IPS-15b (cell line): ENCODE results near the gene POC1B.

Experiments
- H3K27me3 ChIP-seq: one replicate; pipeline ENCODE4 v1.6.1; 2013; ENCODE audit warnings: low read length; ENCODE audit not compliant: control insufficient read depth, insufficient read depth
- H3K36me3 ChIP-seq: one replicate; pipeline ENCODE4 v1.6.1; 2013; ENCODE audit warnings: low read length; ENCODE audit not compliant: control insufficient read depth, insufficient read depth
- H3K4me1 ChIP-seq: one replicate; pipeline ENCODE4 v1.6.1; 2013; ENCODE audit warnings: mild to moderate bottlenecking, low read length; ENCODE audit not compliant: control insufficient read depth, insufficient read depth
- H3K4me3 ChIP-seq: one replicate; pipeline ENCODE4 v1.5.1; 2013; ENCODE audit warnings: low read depth, low read length
- H3K9ac ChIP-seq: one replicate; pipeline ENCODE4 v1.6.1; 2013; ENCODE audit warnings: low read depth, mild to moderate bottlenecking, low read length
- H3K9me3 ChIP-seq: one replicate; pipeline ENCODE4 v1.6.1; 2013; ENCODE audit warnings: mild to moderate bottlenecking, low read length; ENCODE audit not compliant: control insufficient read depth, insufficient read depth

POC1B gene

DNA sequence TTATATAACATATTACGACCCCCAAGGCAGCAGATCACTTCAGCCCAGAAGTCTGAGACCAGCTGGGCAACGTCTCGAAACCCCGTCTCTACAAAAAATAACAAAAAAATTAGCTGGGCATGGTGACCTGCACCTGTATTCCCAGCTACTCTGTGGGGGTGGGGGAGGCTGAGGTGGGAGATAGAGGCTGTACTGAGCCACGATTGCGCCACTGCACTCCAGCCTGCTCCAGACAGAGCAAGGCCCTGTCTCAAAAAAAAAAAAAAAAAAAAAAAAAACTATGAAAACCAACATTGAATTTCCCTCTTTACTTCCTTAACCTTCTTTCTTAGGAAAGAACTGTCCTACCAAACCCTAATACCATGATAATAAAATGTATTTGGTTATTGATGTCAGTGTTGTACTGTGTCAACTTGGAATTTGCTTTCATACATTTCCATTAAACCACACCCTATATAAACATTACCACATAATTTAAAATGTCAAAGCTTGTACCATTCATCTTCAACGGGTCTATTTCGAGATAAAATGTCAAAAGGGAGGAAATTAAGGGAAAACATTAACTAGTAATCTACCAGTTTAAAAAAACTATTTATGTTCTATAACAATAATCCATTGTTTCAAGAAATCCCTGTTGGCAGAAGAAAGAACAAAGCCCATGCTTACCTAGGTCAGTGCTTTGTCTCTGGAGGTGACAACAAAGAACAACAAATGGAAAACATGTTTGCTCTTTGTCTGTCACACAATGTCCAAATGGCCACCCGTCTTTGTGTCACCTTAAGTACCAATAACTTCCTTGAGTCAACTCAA lies 18.6 kb downstream of the POC1B start:
- no peaks in the 10 kb centered on the region for H3K4me1 ChIP-seq
- no peaks in the 10 kb centered on the region for H3K27me3 ChIP-seq
- H3K4me3 ChIP-seq, result no peak overlapping the region
- H3K9ac ChIP-seq, result no peak overlapping the region
- no peaks in the 10 kb centered on the region for H3K36me3 ChIP-seq
- H3K9me3 ChIP-seq, result no peaks in the 10 kb centered on the region

DNA sequence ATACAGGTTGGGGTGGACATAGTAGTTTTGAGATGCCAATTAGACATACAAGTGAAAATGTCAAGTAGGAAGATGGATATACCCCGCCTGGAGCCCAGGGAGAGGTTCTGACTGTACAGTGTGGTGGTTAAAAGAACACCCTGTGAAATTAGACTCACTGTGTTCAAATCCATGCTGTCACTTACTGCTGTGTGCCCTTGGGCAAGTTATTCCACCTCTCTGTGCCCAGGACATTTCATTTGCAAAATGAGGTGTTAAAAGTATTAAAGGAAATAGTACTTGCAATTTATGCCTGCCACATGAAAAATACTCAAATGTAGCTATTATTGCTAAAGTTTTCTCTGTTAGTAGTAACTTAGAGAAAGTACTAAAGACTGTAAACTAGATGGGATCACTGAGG lies 19.8 kb downstream of the POC1B start:
- Histone ChIP-seq H3K9ac (no peak overlapping the region), H3K36me3 (no peaks in the 10 kb centered on the region), H3K4me1 (no peaks in the 10 kb centered on the region), H3K9me3 (no peaks in the 10 kb centered on the region), H3K4me3 (no peak overlapping the region), H3K27me3 (no peaks in the 10 kb centered on the region)

DNA sequence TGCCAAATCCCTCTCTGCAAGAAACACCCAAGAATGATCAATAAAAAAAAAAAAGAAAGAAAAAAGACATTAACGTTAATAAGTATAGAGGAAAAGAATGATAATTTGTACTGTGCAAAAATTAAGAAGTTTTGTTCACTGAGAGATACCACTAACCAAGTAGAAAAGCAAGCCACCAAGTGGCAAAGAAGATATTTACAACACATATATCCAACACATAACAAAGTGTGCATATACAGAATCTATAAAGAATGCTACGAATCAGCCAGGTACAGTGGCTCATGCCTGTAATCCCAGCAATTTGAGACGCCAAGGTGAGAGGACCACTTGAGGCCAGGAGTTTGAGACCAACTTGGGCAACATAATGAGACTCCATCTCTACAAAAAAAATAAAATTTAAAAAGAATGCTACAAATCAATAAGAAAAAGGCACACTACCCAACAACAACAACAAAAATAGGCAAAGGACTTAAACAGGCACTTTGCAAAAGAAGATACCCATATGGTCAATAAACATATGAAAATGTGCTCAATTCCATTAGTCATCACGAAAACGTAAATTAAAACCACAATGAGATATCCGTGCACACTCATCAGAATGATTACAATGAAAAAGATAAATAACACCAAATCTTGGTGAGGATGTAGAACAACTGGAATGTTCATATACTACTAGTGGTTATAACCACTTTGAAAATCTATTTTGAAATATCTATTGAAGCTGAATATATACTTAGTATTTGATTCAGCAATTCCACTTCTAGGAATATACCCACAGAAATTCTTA lies 21.1 kb downstream of the POC1B start:
- Histone ChIP-seq H3K9me3 (no peaks in the 10 kb centered on the region), H3K36me3 (no peaks in the 10 kb centered on the region), H3K4me3 (no peak overlapping the region), H3K9ac (no peak overlapping the region), H3K4me1 (no peaks in the 10 kb centered on the region), H3K27me3 (no peaks in the 10 kb centered on the region)

DNA sequence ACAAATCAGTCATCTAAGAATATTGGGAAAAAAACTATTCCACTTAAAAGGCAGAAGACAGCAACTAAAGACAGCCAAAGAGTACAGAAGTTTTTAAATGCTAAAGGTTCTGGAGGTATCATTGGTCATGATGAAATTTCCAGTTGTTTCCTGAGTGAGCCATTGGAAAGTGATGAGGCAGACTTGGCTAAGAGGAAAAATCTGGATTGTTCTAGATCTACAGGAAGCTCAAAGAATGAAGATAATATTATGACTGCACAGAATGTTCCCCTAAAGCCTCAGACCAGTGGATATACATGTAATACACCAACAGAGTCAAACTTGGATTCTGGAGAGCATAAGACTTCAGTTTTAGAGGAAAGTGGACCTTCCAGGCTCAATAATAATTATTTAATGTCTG lies 24.1 kb downstream of the POC1B start:
- no peaks in the 10 kb centered on the region for H3K27me3 ChIP-seq
- no peaks in the 10 kb centered on the region for H3K36me3 ChIP-seq

DNA sequence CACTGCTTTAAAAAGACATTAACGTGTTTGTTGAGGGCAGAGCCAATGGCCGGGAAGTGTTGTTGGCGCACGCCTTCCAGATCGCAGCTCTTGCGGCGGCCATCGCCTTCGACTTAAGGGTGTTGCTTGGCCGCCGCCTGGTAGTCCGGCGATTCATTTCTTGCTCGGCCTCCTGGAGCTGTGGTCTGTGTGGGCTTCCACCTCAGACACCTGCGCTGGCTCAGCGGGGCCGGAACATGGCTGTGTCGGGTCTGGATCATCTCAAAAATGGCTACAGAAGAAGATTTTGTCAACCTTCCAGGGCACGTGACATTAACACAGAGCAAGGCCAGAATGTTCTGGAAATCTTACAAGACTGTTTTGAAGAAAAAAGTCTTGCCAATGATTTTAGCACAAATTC lies 26.0 kb downstream of the POC1B start:
- H3K27me3 ChIP-seq, result no peaks in the 10 kb centered on the region
- no peaks in the 10 kb centered on the region for H3K4me1 ChIP-seq
- H3K36me3 ChIP-seq, result no peaks in the 10 kb centered on the region
- no peak overlapping the region for H3K4me3 ChIP-seq
- no peak overlapping the region for H3K9ac ChIP-seq
- H3K9me3 ChIP-seq, result no peaks in the 10 kb centered on the region

More for the DNA sequence above, 24.1 kb downstream of the POC1B start:
- no peak overlapping the region for H3K9ac ChIP-seq
- no peak overlapping the region for H3K4me3 ChIP-seq
- no peaks in the 10 kb centered on the region for H3K9me3 ChIP-seq
- no peaks in the 10 kb centered on the region for H3K4me1 ChIP-seq

DNA sequence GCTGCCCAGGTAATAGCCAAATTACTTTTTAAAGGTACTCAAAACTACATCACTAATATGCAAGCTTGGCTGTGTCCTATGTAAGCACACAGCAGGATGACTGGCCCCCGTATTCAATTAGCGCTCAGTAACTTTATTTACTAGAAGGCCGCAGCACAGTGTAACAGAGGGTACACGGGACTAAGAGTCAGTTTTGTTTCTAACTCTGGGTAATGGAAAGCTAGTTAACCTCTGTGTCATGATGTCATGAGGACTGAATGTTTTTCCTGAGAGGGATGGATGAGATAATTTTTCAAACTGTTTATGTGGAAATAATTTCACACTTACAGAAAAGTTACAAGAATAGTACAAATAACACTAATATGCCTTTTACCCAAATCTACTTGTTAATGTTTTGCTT lies 28.4 kb downstream of the POC1B start:
- no peak overlapping the region for H3K9ac ChIP-seq
- H3K36me3 ChIP-seq, result no peaks in the 10 kb centered on the region
- H3K4me3 ChIP-seq, result no peak overlapping the region
- no peaks in the 10 kb centered on the region for H3K4me1 ChIP-seq
- no peaks in the 10 kb centered on the region for H3K27me3 ChIP-seq
- no peaks in the 10 kb centered on the region for H3K9me3 ChIP-seq

DNA sequence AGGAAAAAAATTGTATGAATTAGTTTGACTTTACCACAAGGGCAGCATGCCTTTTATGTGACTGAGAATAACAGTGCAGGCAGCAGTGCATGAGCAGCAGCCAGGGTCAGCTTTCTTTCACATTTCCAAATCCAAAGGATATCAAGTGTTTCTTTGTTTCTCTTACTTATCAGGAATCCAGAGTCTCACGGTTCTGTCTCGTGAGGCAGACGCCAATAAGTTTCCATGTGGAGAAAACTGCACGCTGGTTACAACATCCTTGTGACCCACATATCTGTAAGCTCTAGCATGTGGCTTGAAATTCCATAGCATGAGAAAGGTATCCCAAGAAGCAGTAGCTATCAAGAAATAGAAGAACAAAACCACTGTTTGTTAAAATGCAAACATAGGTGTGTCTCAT lies 28.8 kb downstream of the POC1B start:
- H3K27me3 ChIP-seq, result no peaks in the 10 kb centered on the region
- no peak overlapping the region for H3K4me3 ChIP-seq
- no peaks in the 10 kb centered on the region for H3K36me3 ChIP-seq
- H3K9me3 ChIP-seq, result no peaks in the 10 kb centered on the region
- no peaks in the 10 kb centered on the region for H3K4me1 ChIP-seq
- H3K9ac ChIP-seq, result no peak overlapping the region

DNA sequence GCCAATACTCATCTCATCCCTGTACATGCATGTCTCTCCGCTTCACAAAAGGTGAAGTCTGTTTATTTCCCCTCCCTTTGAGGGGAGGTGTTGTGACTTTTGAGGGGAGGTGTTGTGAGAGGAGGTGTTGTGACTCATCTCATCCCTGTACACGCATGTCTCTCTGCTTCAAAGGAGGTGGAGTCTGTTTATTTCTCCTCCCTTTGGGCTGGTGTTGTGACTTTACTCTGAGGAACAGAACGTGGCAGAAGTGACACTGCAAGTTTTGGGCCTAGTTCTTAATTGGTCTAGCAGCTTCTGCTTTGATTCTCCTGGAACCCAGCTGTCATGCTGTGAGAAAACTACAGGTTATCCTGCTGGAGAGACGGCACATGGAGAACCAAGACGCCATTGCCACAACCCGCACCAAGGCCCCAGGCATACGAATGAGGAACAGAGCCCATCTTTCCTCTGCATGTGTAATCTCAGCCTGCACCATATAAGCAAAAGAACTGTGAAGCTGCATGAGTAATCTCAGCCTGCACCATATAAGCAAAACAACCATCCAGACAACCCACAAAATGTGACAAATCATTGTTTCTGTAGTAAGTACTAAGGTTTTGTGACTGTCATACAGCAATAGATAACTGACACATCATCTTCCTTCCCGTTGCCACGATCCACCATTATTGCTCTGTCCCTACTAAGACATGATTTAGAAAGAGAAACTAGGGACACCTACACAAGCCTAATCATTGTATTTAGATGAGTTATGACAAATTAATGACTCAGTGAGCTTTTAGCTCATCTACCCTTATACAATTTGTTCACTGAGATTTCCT lies 31.2 kb downstream of the POC1B start:
- Histone ChIP-seq H3K9ac (no peak overlapping the region), H3K4me3 (no peak overlapping the region), H3K4me1 (no peaks in the 10 kb centered on the region), H3K27me3 (no peaks in the 10 kb centered on the region), H3K36me3 (no peaks in the 10 kb centered on the region), H3K9me3 (no peaks in the 10 kb centered on the region)

DNA sequence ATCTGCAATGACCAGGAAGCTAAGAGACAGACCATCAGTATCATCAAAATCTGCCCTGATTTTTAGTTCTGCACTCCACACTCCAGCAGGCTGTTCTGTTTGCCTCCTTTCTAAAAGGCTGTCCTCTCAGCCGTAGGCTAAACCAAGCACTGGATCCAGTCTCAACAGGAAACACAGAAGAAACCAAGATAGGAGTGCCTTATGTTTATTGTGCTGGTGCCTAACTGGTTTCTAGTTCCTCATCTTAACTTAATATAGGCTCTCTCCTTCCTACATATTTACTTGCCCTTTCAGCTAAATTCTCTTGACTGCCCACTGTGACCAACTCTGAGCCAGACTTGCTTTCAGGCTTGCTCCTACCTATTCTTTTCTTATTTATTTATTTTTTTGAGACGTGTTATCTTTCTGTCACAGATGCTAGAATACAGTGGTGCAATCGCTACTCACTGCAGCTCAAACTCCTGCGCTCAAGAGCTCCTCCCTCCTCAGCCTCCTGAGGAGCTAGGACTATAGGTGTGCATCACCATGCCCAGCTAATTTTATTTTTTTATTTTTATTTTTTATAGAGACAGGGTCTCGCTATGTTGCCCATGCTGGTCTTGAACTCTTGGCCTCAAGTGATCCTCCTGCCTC lies 32.1 kb downstream of the POC1B start:
- H3K9me3 ChIP-seq, result no peaks in the 10 kb centered on the region
- H3K9ac ChIP-seq, result no peak overlapping the region
- no peaks in the 10 kb centered on the region for H3K36me3 ChIP-seq
- no peaks in the 10 kb centered on the region for H3K4me1 ChIP-seq
- H3K27me3 ChIP-seq, result no peaks in the 10 kb centered on the region
- no peak overlapping the region for H3K4me3 ChIP-seq

DNA sequence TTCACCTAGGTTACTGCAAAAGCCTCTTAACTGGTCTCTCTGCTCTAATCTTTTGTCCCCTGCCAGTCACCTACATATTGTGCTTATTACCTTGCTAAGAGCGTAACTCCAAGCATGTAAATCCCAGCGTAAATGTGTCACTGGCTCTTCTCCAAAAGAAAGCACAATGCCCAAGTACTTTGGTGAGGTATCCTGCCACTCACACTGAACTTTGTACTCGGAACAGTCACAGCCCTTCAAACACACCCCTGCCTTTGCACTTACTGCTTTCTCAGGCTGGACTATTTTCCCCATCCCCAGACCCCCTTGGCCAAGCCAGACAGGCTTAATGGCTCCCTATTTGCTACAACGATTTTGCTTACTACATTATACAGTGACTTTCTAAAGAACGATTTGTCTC lies 33.0 kb downstream of the POC1B start:
- no peaks in the 10 kb centered on the region for H3K36me3 ChIP-seq
- no peaks in the 10 kb centered on the region for H3K4me1 ChIP-seq
- no peak overlapping the region for H3K4me3 ChIP-seq
- no peak overlapping the region for H3K9ac ChIP-seq
- no peaks in the 10 kb centered on the region for H3K27me3 ChIP-seq
- H3K9me3 ChIP-seq, result no peaks in the 10 kb centered on the region

DNA sequence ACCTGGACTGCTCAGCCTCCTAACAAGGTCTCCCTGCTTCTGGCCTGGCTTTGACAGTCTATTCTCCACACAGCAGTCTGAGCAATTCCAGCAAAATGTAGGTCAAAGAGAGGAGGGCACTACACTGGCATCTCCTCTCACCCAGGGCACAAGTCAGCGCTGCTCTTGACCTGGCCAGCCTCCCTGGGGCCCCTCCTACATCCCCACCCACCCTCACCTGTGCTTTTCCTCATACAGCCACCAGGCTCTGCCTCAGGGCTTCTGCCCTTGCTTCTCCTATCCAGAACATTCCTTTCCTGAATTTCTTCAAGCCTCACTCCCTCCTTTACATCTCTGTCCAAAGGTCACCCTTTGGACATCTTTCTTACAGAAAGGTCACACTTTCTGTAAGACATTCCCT lies 34.9 kb downstream of the POC1B start:
- Histone ChIP-seq H3K4me3 (no peak overlapping the region), H3K27me3 (no peaks in the 10 kb centered on the region), H3K9me3 (no peaks in the 10 kb centered on the region), H3K36me3 (no peaks in the 10 kb centered on the region), H3K9ac (no peak overlapping the region), H3K4me1 (no peaks in the 10 kb centered on the region)
